ELR (cell line): ENCODE data around the gene MAPKAP1.
A peak's percentile ranks its signal among the peaks of the same experiment; 100 is the strongest.

Source experiments
- DNase-seq: peaks from one replicate; pipeline ENCODE4 v3.0.0-alpha.2; 2015; ENCODE audit warnings: low read depth

The MAPKAP1 gene

GRCh38 chr9:125674981-125675973, 31.7 kb downstream of the MAPKAP1 start:
- DNase-seq = peak; percentile 97

GRCh38 chr9:125672876-125673275, 34.1 kb downstream of the MAPKAP1 start:
- no peak for DNase-seq

- peak; percentile 94 for DNase-seq
Measured at GRCh38 chr9:125663127-125663526, 43.9 kb downstream of the MAPKAP1 start.

GRCh38 chr9:125660557-125660956, 46.5 kb downstream of the MAPKAP1 start:
- no peak for DNase-seq

- DNase-seq = peak; percentile 95
Measured at GRCh38 chr9:125659954-125660353, 47.1 kb downstream of the MAPKAP1 start.

- peak; percentile 65 for DNase-seq
Measured at GRCh38 chr9:125659201-125659840, 47.7 kb downstream of the MAPKAP1 start.

GRCh38 chr9:125656560-125656959, 50.4 kb downstream of the MAPKAP1 start:
- DNase-seq = no peak

- peak; percentile 87 for DNase-seq
Measured at GRCh38 chr9:125655691-125656410, 51.2 kb downstream of the MAPKAP1 start.

GRCh38 chr9:125655066-125655633, 51.9 kb downstream of the MAPKAP1 start:
- peak; percentile 32 for DNase-seq

- no peak for DNase-seq
Measured at GRCh38 chr9:125654121-125654520, 52.9 kb downstream of the MAPKAP1 start.

GRCh38 chr9:125653325-125653724, 53.7 kb downstream of the MAPKAP1 start:
- no peak for DNase-seq

GRCh38 chr9:125652759-125653158, 54.2 kb downstream of the MAPKAP1 start:
- DNase-seq = no peak

- DNase-seq = no peak
Measured at GRCh38 chr9:125652233-125652594, 54.8 kb downstream of the MAPKAP1 start.

- DNase-seq = no peak
Measured at GRCh38 chr9:125651576-125652232, 55.3 kb downstream of the MAPKAP1 start.

GRCh38 chr9:125650271-125650737, 56.7 kb downstream of the MAPKAP1 start:
- DNase-seq = peak; percentile 83

GRCh38 chr9:125649826-125650225, 57.2 kb downstream of the MAPKAP1 start:
- DNase-seq = peak; percentile 57

- peak; percentile 97 for DNase-seq
Measured at GRCh38 chr9:125649315-125649714, 57.7 kb downstream of the MAPKAP1 start.

GRCh38 chr9:125648294-125648693, 58.7 kb downstream of the MAPKAP1 start:
- DNase-seq = no peak

GRCh38 chr9:125646621-125647100, 60.3 kb downstream of the MAPKAP1 start:
- no peak for DNase-seq

- DNase-seq = peak; percentile 50
Measured at GRCh38 chr9:125646217-125646616, 60.8 kb downstream of the MAPKAP1 start.

GRCh38 chr9:125644819-125645507, 62.0 kb downstream of the MAPKAP1 start:
- no peak for DNase-seq
